HCT116 (cell line): ENCODE data around the gene PDE4D. TPM values are rescaled to one million over a fixed set of nuclear protein-coding genes. Genes with fewer than 3 reads are reported as not detected.

Source experiments
- ATAC-seq: fragments of 200-7000 bp; cut with Tn5 transposase; 2 replicates; pipeline ENCODE4 v1.9.1; 2020; ENCODE audit warnings: mild to moderate bottlenecking, moderate library complexity
- BruUV-seq: library from RNA; stranded (reverse); fragments of 400-500 nt; replicated peaks from 2 replicates; lab custom pipeline; 2021; lab: Mats Ljungman, UMichigan
- CTCF ChIA-PET: fragments of 300-600 bp; sonication (Branson Sonifier 250); formaldehyde crosslinking; loops from one replicate; lab custom pipeline; 2021; ENCODE audit warnings: antibody characterized with exemption; lab: Charles Lee
- POLR2A ChIA-PET: fragments of 300-600, 350-600 bp; sonication (Branson Sonifier 250); formaldehyde crosslinking; loops from one replicate; lab custom pipeline; 2021; ENCODE audit warnings: antibody characterized with exemption; lab: Charles Lee
- RAD21 ChIA-PET, 2 experiments: fragments of 300-600 bp; sonication (Branson Sonifier 250); formaldehyde crosslinking; loops; one replicate each; lab custom pipeline; 2023; ENCODE audit warnings: low total read pairs in 2 of 2; ENCODE audit not compliant: uncharacterized antibody in 2 of 2, unreplicated experiment in 2 of 2, low non-redundant PET in 1 of 2; lab: Charles Lee
- DNase-seq: peaks from one replicate; pipeline ENCODE4 v3.0.0-alpha.2; 2010; ENCODE audit warnings: low read depth, low spot score
- H2AFZ ChIP-seq: fragments of 200-600 bp; shearing (Covaris generic), sonication (generic); 2 replicates; pipeline ENCODE4 v1.6.1; 2017; ENCODE audit warnings: low read depth, mixed run types, mixed read lengths, antibody characterized with exemption, low read length; ENCODE audit not compliant: poor library complexity, severe bottlenecking
- H3K27ac ChIP-seq: 2 replicates; pipeline ENCODE4 v1.5.1; 2012; ENCODE audit warnings: low read depth, low read length
- H3K27me3 ChIP-seq: fragments of 200-600 bp; sonication (generic); 2 replicates; pipeline ENCODE4 v1.6.1; 2016; ENCODE audit warnings: mixed run types, low read length, mixed read lengths; ENCODE audit not compliant: insufficient read depth
- H3K36me3 ChIP-seq, 2 experiments: fragments of 200-500 bp in 1 of 2; fragments of 200-600 bp in 1 of 2; sonication (Bioruptor generic) in 1 of 2; sonication (generic) in 1 of 2; 2 replicates each; pipeline versions ENCODE4 v1.5.1 to v1.6.1; 2014 to 2016; ENCODE audit warnings: low read length in 2 of 2, inconsistent platforms in 1 of 2, mixed read lengths in 1 of 2, mixed run types in 1 of 2; ENCODE audit not compliant: insufficient read depth in 2 of 2, control insufficient read depth in 1 of 2
- H3K4me1 ChIP-seq, 2 experiments: fragments of 200-600 bp in 1 of 2; sonication (generic) in 1 of 2; 2 replicates each; pipeline versions ENCODE4 v1.5.1 to v1.6.1; 2012 to 2017; ENCODE audit warnings: low read length in 2 of 2, inconsistent platforms in 1 of 2, mild to moderate bottlenecking in 1 of 2, mixed read lengths in 1 of 2, mixed run types in 1 of 2, moderate library complexity in 1 of 2; ENCODE audit not compliant: insufficient read depth in 2 of 2, control insufficient read depth in 1 of 2
- H3K4me2 ChIP-seq: fragments of 200-600 bp; sonication (generic); 2 replicates; pipeline ENCODE4 v1.6.1; 2017; ENCODE audit warnings: mixed run types, low read length, mixed read lengths
- H3K4me3 ChIP-seq, 2 experiments: fragments of 200-600 bp in 1 of 2; sonication (generic) in 1 of 2; replicated peaks in 1 of 2; 2 replicates each; pipeline ENCODE4 v1.5.1; 2011 to 2016; ENCODE audit warnings: low read length in 2 of 2, control low read depth in 1 of 2, low read depth in 1 of 2, mild to moderate bottlenecking in 1 of 2, mixed read lengths in 1 of 2, mixed run types in 1 of 2
- H3K79me2 ChIP-seq: fragments of 200-600 bp; sonication (generic); 2 replicates; pipeline ENCODE4 v1.6.1; 2017; ENCODE audit warnings: mild to moderate bottlenecking, mixed run types, low read length, moderate library complexity, mixed read lengths; ENCODE audit not compliant: insufficient read depth
- H3K9ac ChIP-seq: fragments of 200-600 bp; sonication (generic); 2 replicates; pipeline ENCODE4 v1.6.1; 2016; ENCODE audit warnings: low read length, mixed read lengths
- H3K9me2 ChIP-seq: fragments of 200-600 bp; sonication (generic), shearing (Covaris generic); 2 replicates; pipeline ENCODE4 v1.6.1; 2017; ENCODE audit warnings: mixed run types, mild to moderate bottlenecking, moderate library complexity; ENCODE audit not compliant: insufficient read depth
- H3K9me3 ChIP-seq, 2 experiments: fragments of 200-500 bp in 1 of 2; fragments of 200-600 bp in 1 of 2; sonication (Bioruptor generic) in 1 of 2; sonication (generic) in 1 of 2; 2 replicates each; pipeline ENCODE4 v1.6.1; 2014 to 2017; ENCODE audit warnings: low read length in 2 of 2, mixed read lengths in 2 of 2, inconsistent platforms in 1 of 2, low read depth in 1 of 2, mild to moderate bottlenecking in 1 of 2, mixed run types in 1 of 2, moderate library complexity in 1 of 2; ENCODE audit not compliant: control insufficient read depth in 1 of 2, insufficient read depth in 1 of 2
- H4K20me1 ChIP-seq: fragments of 200-600 bp; sonication (generic), shearing (Covaris generic); 2 replicates; pipeline ENCODE4 v1.6.1; 2017; ENCODE audit warnings: mixed run types, mild to moderate bottlenecking, moderate library complexity; ENCODE audit not compliant: insufficient read depth
- ELF1 ChIP-seq: IDR thresholded peaks from 2 replicates; pipeline ENCODE4 v1.6.1; 2012; ENCODE audit warnings: low read depth, borderline replicate concordance
- EZH2 ChIP-seq: fragments of 200-600 bp; sonication (generic); IDR thresholded peaks from 2 replicates; pipeline ENCODE4 v1.6.1; 2017; ENCODE audit warnings: antibody characterized with exemption, mixed run types
- EZH2phosphoT487 ChIP-seq: fragments of 200-600 bp; IDR thresholded peaks from 2 replicates; pipeline ENCODE4 v1.6.1; 2018; ENCODE audit warnings: antibody characterized with exemption, borderline replicate concordance
- JUND ChIP-seq: IDR thresholded peaks from 2 replicates; pipeline ENCODE4 v1.6.1; 2012
- POLR2A ChIP-seq: IDR thresholded peaks from 2 replicates; pipeline ENCODE4 v1.7.0; 2011; ENCODE audit warnings: borderline replicate concordance; ENCODE audit not compliant: insufficient read depth, insufficient read length; ENCODE audit errors: extremely low read depth
- POLR2AphosphoS5 ChIP-seq: IDR thresholded peaks from 2 replicates; pipeline ENCODE4 v1.6.1; 2011; ENCODE audit warnings: mild to moderate bottlenecking, low read depth, low read length, moderate library complexity
- RAD21 ChIP-seq: IDR thresholded peaks from 2 replicates; pipeline ENCODE4 v1.6.1; 2012; ENCODE audit warnings: low read depth, mild to moderate bottlenecking
- REST ChIP-seq: IDR thresholded peaks from 2 replicates; pipeline ENCODE4 v1.6.1; 2012; ENCODE audit warnings: low read depth
- SIN3A ChIP-seq: IDR thresholded peaks from 2 replicates; pipeline ENCODE4 v1.6.1; 2012; ENCODE audit warnings: low read depth
- SP1 ChIP-seq: IDR thresholded peaks from 2 replicates; pipeline ENCODE4 v1.6.1; 2012; ENCODE audit warnings: low read depth
- SRF ChIP-seq: IDR thresholded peaks from 2 replicates; pipeline ENCODE4 v1.6.1; 2012; ENCODE audit warnings: low read depth
- YY1 ChIP-seq: IDR thresholded peaks from 2 replicates; pipeline ENCODE4 v1.6.1; 2011; ENCODE audit warnings: low read length, low read depth, moderate library complexity, mild to moderate bottlenecking; ENCODE audit not compliant: insufficient replicate concordance; ENCODE audit errors: extremely low read depth
- ZNF274 ChIP-seq: fragments of 200-500 bp; sonication (Bioruptor generic); IDR thresholded peaks from 2 replicates; pipeline ENCODE4 v1.6.1; 2014; ENCODE audit warnings: mild to moderate bottlenecking, low read depth, low read length, inconsistent platforms
- intact Hi-C: fragments of 100-400 bp; cut with micrococcal nuclease; formaldehyde crosslinking; loops from 2 replicates; pipeline ENCODE4 v1.10.0; 2022
- total RNA-seq: library from RNA; stranded (reverse); gene quantifications from one replicate; pipeline ENCODE4 v1.2.1, GENCODE V29; 2021; ENCODE audit not compliant: unreplicated experiment
- TF ChIP-seq, protein P1 (sequence below): IDR thresholded peaks from 2 replicates; pipeline ENCODE4 v1.6.1; 2012

PDE4D gene
- total RNA-seq, 1 experiment from 2014 or later, result 1.1 TPM

DNA sequence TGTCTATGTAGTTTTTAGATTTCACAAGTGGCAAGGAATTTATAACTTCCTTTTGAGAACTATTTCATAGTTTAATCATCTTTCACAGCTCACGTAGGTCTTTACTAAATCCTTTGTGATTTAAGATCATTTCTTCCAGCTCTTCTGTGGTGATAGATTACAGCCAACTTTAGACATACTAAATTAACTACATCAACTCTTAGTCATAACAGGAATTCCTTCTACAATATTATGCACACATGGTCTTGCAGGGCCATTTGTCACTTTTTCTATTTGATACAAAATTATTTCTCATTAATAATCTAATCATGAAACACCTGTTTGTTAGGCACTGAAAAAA is 208.4 kb downstream of the PDE4D start:
- no peak overlapping the region for H3K4me3 ChIP-seq
- ATAC-seq (no peak), DNase-seq (no peak)
- no peak overlapping the region for H2AFZ ChIP-seq
- CTCF ChIA-PET, result no interaction called here
- no peaks in the 10 kb centered on the region for H4K20me1 ChIP-seq
- H3K9me2 ChIP-seq, result no peaks in the 10 kb centered on the region
- 0 out of 2 replicates have a peak, but pooled peaks cover 4% of the 10 kb centered on the region for H3K27me3 ChIP-seq
- no peaks in the 10 kb centered on the region for H3K79me2 ChIP-seq
- no peaks in the 10 kb centered on the region for H3K4me1 ChIP-seq
- RAD21 ChIA-PET, result no interaction called here
- no peaks in the 10 kb centered on the region for H3K36me3 ChIP-seq
- no peak overlapping the region for H3K27ac ChIP-seq
- POLR2A ChIA-PET, result no interaction called here
- intact Hi-C loops, result no loop called here
- no peak overlapping the region for H3K9ac ChIP-seq
- no peaks in the 10 kb centered on the region for H3K9me3 ChIP-seq
- BruUV-seq, result no TSS peak
- TF ChIP-seq RAD21 (no peak), POLR2AphosphoS5 (no peak), ZNF274 (no peak), SP1 (no peak), ELF1 (no peak), SRF (no peak), REST (no peak), EZH2 (no peak), POLR2A (no peak), SIN3A (no peak), EZH2phosphoT487 (no peak), YY1 (no peak), JUND (no peak)
- TF ChIP-seq, protein P1, sequence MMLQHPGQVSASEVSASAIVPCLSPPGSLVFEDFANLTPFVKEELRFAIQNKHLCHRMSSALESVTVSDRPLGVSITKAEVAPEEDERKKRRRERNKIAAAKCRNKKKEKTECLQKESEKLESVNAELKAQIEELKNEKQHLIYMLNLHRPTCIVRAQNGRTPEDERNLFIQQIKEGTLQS, result no peak
- H3K4me2 ChIP-seq, result no peak overlapping the region
